ENCODE results near the gene TIMM50. TPM values are rescaled to one million over a fixed set of nuclear protein-coding genes. Genes with fewer than 3 reads are reported as not detected.
"Not testable (repeated sequence)": the region's sequence is repeated elsewhere in the genome, so short reads cannot be mapped to it uniquely, and the experiment has no call there.

TIMM50 gene
- 65.1 and 69.0 TPM in 2 replicates for total RNA-seq

- intact Hi-C loops (cut with micrococcal nuclease), result loop anchor here (1.0 to 2.0 kb wide), 4 partner anchors 35 to 89 kb away; partner anchors contain the start of genes EID2B, MED29, PAF1 and SUPT5H
Measured at GRCh38 chr19:39480337-39481228, at the start of gene TIMM50. Gene TIMM50, plus strand, starts transcription at chr19:39480838. Its CDS starts 16 bp downstream, at chr19:39480854.

GRCh38 chr19:39432677-39433025, 48.0 kb upstream of the TIMM50 start:
- intact Hi-C loops (cut with micrococcal nuclease), result no loop called here

GRCh38 chr19:39433480-39434079, 47.1 kb upstream of the TIMM50 start:
- intact Hi-C loops (cut with micrococcal nuclease), result no loop called here

GRCh38 chr19:39434123-39435076, 46.2 kb upstream of the TIMM50 start:
- intact Hi-C loops (cut with micrococcal nuclease), result no loop called here

GRCh38 chr19:39435499-39436349, 44.9 kb upstream of the TIMM50 start, which contains the start of gene RPS16:
Gene RPS16, minus strand, starts transcription at chr19:39435949. Its CDS starts 54 bp downstream, at chr19:39435895.
- intact Hi-C loops (cut with micrococcal nuclease), result loop anchor here (1.0 to 2.0 kb wide), 4 partner anchors 10 to 45 kb away; partner anchors contain the start of genes MED29, PAF1, PLEKHG2 and SUPT5H

GRCh38 chr19:39436350-39436716, 44.3 kb upstream of the TIMM50 start:
- intact Hi-C loops (cut with micrococcal nuclease), result loop anchor here (1.0 to 2.0 kb wide), 4 partner anchors 9 to 45 kb away; partner anchors contain the start of genes MED29, PAF1, PLEKHG2 and SUPT5H

GRCh38 chr19:39438270-39438934, 42.2 kb upstream of the TIMM50 start:
- intact Hi-C loops (cut with micrococcal nuclease), result no loop called here

- intact Hi-C loops (cut with micrococcal nuclease), result loop anchor here (1.0 to 10.0 kb wide), 4 partner anchors 8 to 400 kb away; partner anchors contain the start of genes FBL, PLEKHG2 and TIMM50
Measured at GRCh38 chr19:39444598-39445195, 35.9 kb upstream of the TIMM50 start.

- intact Hi-C loops (cut with micrococcal nuclease), result loop anchor here (1.0 to 10.0 kb wide), 4 partner anchors 9 to 399 kb away; partner anchors contain the start of genes FBL, PLEKHG2 and TIMM50
Measured at GRCh38 chr19:39445196-39446111, 35.2 kb upstream of the TIMM50 start, which contains the start of gene SUPT5H. Gene SUPT5H, plus strand, starts transcription at chr19:39445582. Its CDS starts 309 bp downstream, at chr19:39445891.

GRCh38 chr19:39446365-39447084, 34.1 kb upstream of the TIMM50 start:
- intact Hi-C loops (cut with micrococcal nuclease), result loop anchor here (10.0 kb wide), 1 partner anchor 398 kb away; the partner anchor contains the start of gene FBL

- intact Hi-C loops (cut with micrococcal nuclease), result loop anchor here (10.0 kb wide), 1 partner anchor 397 kb away; the partner anchor contains the start of gene FBL
Measured at GRCh38 chr19:39448271-39448670, 32.4 kb upstream of the TIMM50 start.

- intact Hi-C loops (cut with micrococcal nuclease), result loop anchor here (10.0 kb wide), 1 partner anchor 396 kb away; the partner anchor contains the start of gene FBL
Measured at GRCh38 chr19:39449116-39449797, 31.4 kb upstream of the TIMM50 start.

GRCh38 chr19:39451257-39451656, 29.4 kb upstream of the TIMM50 start:
- intact Hi-C loops (cut with micrococcal nuclease), result not testable (repeated sequence)

GRCh38 chr19:39463403-39463802, 17.2 kb upstream of the TIMM50 start:
- intact Hi-C loops (cut with micrococcal nuclease), result no loop called here

GRCh38 chr19:39465956-39466747, 14.5 kb upstream of the TIMM50 start:
- intact Hi-C loops (cut with micrococcal nuclease), result no loop called here
